Keratinocyte (primary cell): ENCODE measurements around the gene USP37. TPM values are rescaled to one million over a fixed set of nuclear protein-coding genes. Genes with fewer than 3 reads are reported as not detected.

ENCODE experiments used
- DNase-seq: peaks from one replicate; pipeline ENCODE4 v3.0.0-alpha.2; 2011; ENCODE audit warnings: low read depth, missing footprints, low spot score
- FAIRE-seq: peaks from 2 replicates; lab custom pipeline; 2011; peaks lifted over from hg19 to GRCh38; lab: Jason Lieb, UNC
- H2AFZ ChIP-seq: 2 replicates; pipeline ENCODE4 v1.6.0; 2012; ENCODE audit warnings: low read length, control low read depth, inconsistent platforms; ENCODE audit not compliant: control insufficient read depth
- H3K27ac ChIP-seq: 2 replicates; pipeline ENCODE4 v1.5.1; 2011; ENCODE audit warnings: low read length; ENCODE audit not compliant: control insufficient read depth, insufficient read depth
- H3K27me3 ChIP-seq: 3 replicates; pipeline ENCODE4 v1.6.0; 2011; ENCODE audit warnings: low read length; ENCODE audit not compliant: control insufficient read depth, insufficient read depth; ENCODE audit errors: extremely low read depth
- H3K36me3 ChIP-seq, 2 experiments: 2 replicates in 1 of 2; 3 replicates in 1 of 2; pipeline ENCODE4 v1.5.1; 2011; ENCODE audit warnings: low read length in 2 of 2, mild to moderate bottlenecking in 1 of 2; ENCODE audit not compliant: control insufficient read depth in 2 of 2, insufficient read depth in 2 of 2; ENCODE audit errors: extremely low read depth in 1 of 2
- H3K4me1 ChIP-seq: 3 replicates; pipeline ENCODE4 v1.5.1; 2011; ENCODE audit warnings: low read length; ENCODE audit not compliant: control insufficient read depth, insufficient read depth; ENCODE audit errors: extremely low read depth
- H3K4me2 ChIP-seq: 3 replicates; pipeline ENCODE4 v1.6.0; 2011; ENCODE audit warnings: low read depth, low read length; ENCODE audit not compliant: control insufficient read depth, insufficient read depth; ENCODE audit errors: extremely low read depth
- H3K4me3 ChIP-seq, 3 experiments: fragments of 200-600 bp in 1 of 3; sonication (generic) in 1 of 3; 2 replicates in 2 of 3; 3 replicates in 1 of 3; pipeline ENCODE4 v1.5.1; 2011 to 2016; ENCODE audit warnings: low read length in 3 of 3, mild to moderate bottlenecking in 3 of 3, control low read depth in 2 of 3, inconsistent platforms in 1 of 3, low read depth in 1 of 3, mixed read lengths in 1 of 3, mixed run types in 1 of 3, moderate library complexity in 1 of 3; ENCODE audit not compliant: control insufficient read depth in 2 of 3, insufficient read depth in 2 of 3; ENCODE audit errors: extremely low read depth in 1 of 3
- H3K79me2 ChIP-seq: 2 replicates; pipeline ENCODE4 v1.6.0; 2012; ENCODE audit warnings: low read length; ENCODE audit not compliant: control insufficient read depth, insufficient read depth
- H3K9ac ChIP-seq: 3 replicates; pipeline ENCODE4 v1.6.0; 2011; ENCODE audit warnings: low read length; ENCODE audit not compliant: control insufficient read depth, insufficient read depth; ENCODE audit errors: extremely low read depth
- H3K9me1 ChIP-seq: 3 replicates; pipeline ENCODE4 v1.6.0; 2011; ENCODE audit warnings: low read length; ENCODE audit not compliant: control insufficient read depth, insufficient read depth; ENCODE audit errors: extremely low read depth
- H3K9me3 ChIP-seq: 2 replicates; pipeline ENCODE4 v1.5.1; 2012; ENCODE audit warnings: low read depth, low read length; ENCODE audit not compliant: control insufficient read depth
- H4K20me1 ChIP-seq: 3 replicates; pipeline ENCODE4 v1.6.0; 2011; ENCODE audit warnings: low read length; ENCODE audit not compliant: control insufficient read depth, insufficient read depth; ENCODE audit errors: extremely low read depth
- CTCF ChIP-seq, 3 experiments: IDR thresholded peaks in 1 of 3; conservative IDR thresholded peaks in 1 of 3; optimal IDR thresholded peaks in 1 of 3; 2 replicates in 2 of 3; 3 replicates in 1 of 3; pipeline versions ENCODE3 to v1.5.1; 2011; ENCODE audit warnings: low read length in 3 of 3, mild to moderate bottlenecking in 3 of 3, moderate library complexity in 2 of 3, control low read depth in 1 of 3, inconsistent platforms in 1 of 3; ENCODE audit not compliant: insufficient read depth in 2 of 3; ENCODE audit errors: extremely low read depth in 1 of 3
- EZH2 ChIP-seq: IDR thresholded peaks from one replicate; pipeline ENCODE4 v1.6.1; 2012; ENCODE audit warnings: inconsistent platforms, mild to moderate bottlenecking, low read length, moderate library complexity
- dilution Hi-C: fragments of 300-500 bp; cut with MboI; formaldehyde crosslinking; loops from one replicate; pipeline ENCODE4 v1.7.0; 2020; ENCODE audit warnings: low sequenced_read_pairs; ENCODE audit not compliant: extremely low pct_ligation_motif_present
- polyA plus RNA-seq, 5 experiments: library from polyadenylated mRNA; depleted of rRNA in 3 of 5; stranded (reverse) in 3 of 5; stranded (forward) in 1 of 5; unstranded in 1 of 5; fragments of >200 nt; gene quantifications; 1 replicate in 1 of 5; 2 replicates in 3 of 5; 3 replicates in 1 of 5; pipeline versions ENCODE4 v1.2.1 to v1.2.3, GENCODE V29; 2011 to 2012; ENCODE audit warnings: missing spikeins in 2 of 5, low read depth in 1 of 5, low replicate concordance in 1 of 5

USP37 gene
- polyA plus RNA-seq, 1 donor (not counting 4 experiments of a cell fraction or from before 2014, with no cell fraction given) = 4.2 TPM

DNA sequence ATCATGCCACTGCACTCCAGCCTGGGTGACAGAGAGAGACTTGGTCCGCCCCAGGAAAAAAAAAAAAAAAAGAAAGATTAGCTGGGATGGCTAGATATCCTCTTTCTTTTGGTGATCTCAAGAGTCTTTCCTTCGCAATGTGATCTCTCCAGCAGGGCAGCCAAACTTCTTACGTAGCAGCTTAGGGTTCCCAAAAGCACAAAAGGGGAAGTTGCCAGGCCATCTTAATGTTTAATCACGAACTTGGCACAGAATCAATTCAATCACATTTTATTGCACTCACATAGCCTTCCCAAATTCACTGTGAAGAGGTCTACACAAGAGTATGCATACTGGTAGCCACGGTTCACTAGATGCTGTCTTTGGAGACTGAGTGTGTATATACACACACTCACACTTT is 96.2 kb downstream of the USP37 start:
- H3K4me2 ChIP-seq = no peak overlapping the region
- no peak overlapping the region for H3K27ac ChIP-seq
- TF ChIP-seq CTCF (optimal IDR thresholded peaks at IDR 0.05 in 1 of 3, IDR thresholded peaks at IDR 0.05 in 1 of 3, conservative IDR thresholded peaks at IDR 0.05 in 1 of 3; ENCODE audit: extremely low read depth in 1 of 3, insufficient read depth in 2 of 3, low read length in 3 of 3) (no peak), EZH2 (no peak)
- H3K9me1 ChIP-seq = no peaks in the 10 kb centered on the region
- H4K20me1 ChIP-seq = no peaks in the 10 kb centered on the region
- H3K27me3 ChIP-seq = no peaks in the 10 kb centered on the region
- no peaks in the 10 kb centered on the region for H3K36me3 ChIP-seq
- no peak overlapping the region for H3K4me3 ChIP-seq
- dilution Hi-C loops = no loop called here
- no peaks in the 10 kb centered on the region for H3K9me3 ChIP-seq
- no peak overlapping the region for H2AFZ ChIP-seq
- DNase-seq (no peak), FAIRE-seq (no peak)
- no peak overlapping the region for H3K9ac ChIP-seq
- H3K4me1 ChIP-seq = no peaks in the 10 kb centered on the region
- H3K79me2 ChIP-seq = no peaks in the 10 kb centered on the region

- Histone ChIP-seq H3K9me3 (no peaks in the 10 kb centered on the region), H4K20me1 (no peaks in the 10 kb centered on the region), H3K79me2 (no peaks in the 10 kb centered on the region), H2AFZ (no peak overlapping the region), H3K4me1 (no peaks in the 10 kb centered on the region), H3K4me3 (no peak overlapping the region), H3K27ac (no peak overlapping the region), H3K27me3 (no peaks in the 10 kb centered on the region), H3K9me1 (no peaks in the 10 kb centered on the region), H3K9ac (no peak overlapping the region), H3K36me3 (no peaks in the 10 kb centered on the region), H3K4me2 (no peak overlapping the region)
- FAIRE-seq (no peak), DNase-seq (no peak)
- dilution Hi-C loops = no loop called here
- no peak for TF ChIP-seq CTCF (optimal IDR thresholded peaks at IDR 0.05 in 1 of 3, IDR thresholded peaks at IDR 0.05 in 1 of 3, conservative IDR thresholded peaks at IDR 0.05 in 1 of 3; ENCODE audit: extremely low read depth in 1 of 3, insufficient read depth in 2 of 3, low read length in 3 of 3)
- no peak for TF ChIP-seq EZH2
Observed at GRCh38 chr2:218471036-218471435, 97.1 kb downstream of the USP37 start.
